ENCODE results near the gene PAF1.

Gene PAF1

GRCh38 chr19:39416152-39417120 lies 25.5 kb upstream of the PAF1 start:
- no peak for DNase-seq

DNA sequence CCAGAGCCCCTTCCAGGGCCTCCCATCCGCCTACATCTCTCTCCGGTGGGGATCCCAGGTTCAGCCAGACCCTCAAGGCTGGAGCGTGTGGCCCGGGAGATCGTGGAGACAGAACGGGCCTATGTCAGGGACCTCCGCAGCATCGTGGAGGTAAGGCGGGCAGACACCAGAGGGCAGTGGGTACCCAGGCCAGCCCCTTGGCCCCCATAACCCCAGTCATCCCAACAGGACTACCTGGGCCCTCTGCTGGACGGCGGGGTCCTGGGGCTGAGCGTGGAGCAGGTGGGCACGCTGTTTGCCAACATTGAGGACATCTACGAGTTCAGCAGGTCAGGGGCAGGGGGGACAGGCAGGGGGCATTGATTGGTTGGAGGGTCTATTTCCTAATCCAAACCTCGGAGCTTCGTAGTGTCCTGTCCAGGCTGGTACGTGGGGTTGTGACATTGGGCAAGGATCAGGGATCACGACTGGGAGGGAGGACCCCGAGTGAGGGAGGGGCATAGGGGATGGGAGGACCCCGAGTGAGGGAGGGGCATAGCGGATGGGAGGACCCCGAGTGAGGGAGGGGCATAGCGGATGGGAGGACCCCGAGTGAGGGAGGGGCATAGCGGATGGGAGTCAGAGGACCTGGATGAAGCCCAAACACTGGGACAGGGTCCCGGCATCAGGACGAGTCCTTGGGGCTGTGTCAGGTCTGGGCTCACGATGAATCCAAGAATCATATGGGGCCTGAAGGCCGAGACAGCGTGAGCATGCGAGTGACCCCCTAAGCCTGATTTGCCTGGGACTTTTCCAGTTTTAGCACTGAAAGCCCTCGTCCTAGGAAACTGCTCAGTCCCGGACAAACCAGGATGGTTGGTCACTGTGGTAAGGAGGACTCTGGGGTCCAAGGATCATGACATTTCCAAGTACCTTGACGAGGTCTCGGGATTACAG lies 24.5 kb upstream of the PAF1 start:
- no peak for DNase-seq

GRCh38 chr19:39413911-39414608 lies 23.2 kb upstream of the PAF1 start:
- peak; percentile 46 for DNase-seq

GRCh38 chr19:39413272-39413910 lies 22.5 kb upstream of the PAF1 start:
- peak; percentile 59 for DNase-seq

DNA sequence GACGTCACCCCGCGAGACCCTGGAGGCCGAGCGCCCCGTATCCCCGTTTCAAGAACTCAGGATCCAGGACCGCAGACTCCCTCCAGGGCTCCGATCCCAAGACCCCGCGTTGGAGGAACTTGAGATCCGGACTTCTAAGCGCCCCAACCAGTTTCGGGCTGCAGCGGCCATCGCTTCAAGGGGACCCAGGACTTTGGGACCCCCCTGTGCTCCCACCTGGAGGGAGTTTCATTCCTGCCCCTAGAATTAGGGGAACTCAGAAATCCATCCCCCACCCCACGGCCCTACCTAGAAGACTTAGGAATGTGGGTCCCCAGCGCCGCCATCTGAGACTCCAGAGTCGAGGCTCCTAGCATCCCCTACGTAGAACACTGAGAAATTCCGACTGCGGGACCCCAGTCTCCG lies 22.0 kb upstream of the PAF1 start:
- DNase-seq, result no peak

- DNase-seq, result peak; percentile 98
Observed at GRCh38 chr19:39412100-39412866, 21.4 kb upstream of the PAF1 start, which contains the start of gene PLEKHG2. TSS of gene PLEKHG2 (plus strand) at chr19:39412669. CDS start at chr19:39414087, 1,418 bp downstream.

DNA sequence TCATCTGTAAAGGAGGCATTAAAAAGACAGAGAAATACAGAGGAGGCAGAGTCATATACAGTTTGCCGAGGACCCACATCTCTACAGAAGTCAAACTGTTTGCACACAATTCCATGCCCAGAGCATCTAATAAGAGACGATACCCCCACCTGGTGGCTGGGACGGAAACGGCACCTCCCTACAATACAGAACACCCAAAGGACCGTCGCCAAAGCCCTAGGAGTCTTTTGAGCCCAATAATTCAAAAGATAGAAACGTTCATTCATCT lies 20.9 kb upstream of the PAF1 start:
- peak; percentile 94 for DNase-seq

GRCh38 chr19:39411081-39411831 lies 20.4 kb upstream of the PAF1 start:
- peak; percentile 83 for DNase-seq

GRCh38 chr19:39410831-39411080 lies 19.9 kb upstream of the PAF1 start:
- DNase-seq, result no peak

- DNase-seq, result no peak
Observed at GRCh38 chr19:39410017-39410830, 19.3 kb upstream of the PAF1 start.

DNA sequence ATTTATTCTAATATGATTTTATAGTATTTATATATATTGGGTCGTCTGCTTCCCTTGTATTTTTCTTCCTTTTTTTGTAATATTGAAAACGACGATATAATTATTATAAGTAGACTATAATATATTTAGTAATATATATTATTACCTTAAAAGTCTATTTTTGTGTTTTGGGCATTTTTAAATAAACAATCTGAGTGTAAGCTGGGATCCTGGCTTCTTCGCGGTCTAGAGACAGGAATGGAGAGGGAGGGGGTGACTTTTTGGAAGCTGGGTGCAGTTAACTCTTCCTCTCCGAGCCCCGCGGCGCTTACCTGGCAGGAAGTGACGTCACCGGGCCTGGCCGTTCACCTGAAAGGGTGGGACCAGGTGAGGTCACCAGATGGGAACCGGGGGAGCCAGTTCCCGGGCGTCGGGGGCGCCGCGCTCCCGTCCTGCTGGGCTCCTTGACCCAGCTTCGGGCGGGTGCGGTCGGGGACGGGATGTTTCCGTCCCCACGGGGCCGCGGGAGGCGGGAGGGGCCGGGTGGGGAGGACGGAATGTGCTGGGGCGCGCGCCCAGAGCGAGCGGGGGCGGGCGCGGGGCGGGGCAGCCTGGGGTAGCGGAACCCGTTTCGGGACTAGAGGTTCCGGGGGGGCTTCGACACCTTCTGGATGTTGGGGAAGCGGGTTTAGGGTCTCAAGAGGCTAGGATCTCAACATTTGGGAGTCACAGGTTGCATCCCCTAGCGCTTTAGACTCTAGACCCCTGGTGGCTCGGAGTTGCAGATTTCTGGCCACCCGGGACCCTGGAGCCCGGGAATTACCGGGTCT lies 18.5 kb upstream of the PAF1 start:
- DNase-seq, result peak; percentile 96

- peak; percentile 82 for DNase-seq
Observed at GRCh38 chr19:39408392-39409207, 17.7 kb upstream of the PAF1 start.

DNA sequence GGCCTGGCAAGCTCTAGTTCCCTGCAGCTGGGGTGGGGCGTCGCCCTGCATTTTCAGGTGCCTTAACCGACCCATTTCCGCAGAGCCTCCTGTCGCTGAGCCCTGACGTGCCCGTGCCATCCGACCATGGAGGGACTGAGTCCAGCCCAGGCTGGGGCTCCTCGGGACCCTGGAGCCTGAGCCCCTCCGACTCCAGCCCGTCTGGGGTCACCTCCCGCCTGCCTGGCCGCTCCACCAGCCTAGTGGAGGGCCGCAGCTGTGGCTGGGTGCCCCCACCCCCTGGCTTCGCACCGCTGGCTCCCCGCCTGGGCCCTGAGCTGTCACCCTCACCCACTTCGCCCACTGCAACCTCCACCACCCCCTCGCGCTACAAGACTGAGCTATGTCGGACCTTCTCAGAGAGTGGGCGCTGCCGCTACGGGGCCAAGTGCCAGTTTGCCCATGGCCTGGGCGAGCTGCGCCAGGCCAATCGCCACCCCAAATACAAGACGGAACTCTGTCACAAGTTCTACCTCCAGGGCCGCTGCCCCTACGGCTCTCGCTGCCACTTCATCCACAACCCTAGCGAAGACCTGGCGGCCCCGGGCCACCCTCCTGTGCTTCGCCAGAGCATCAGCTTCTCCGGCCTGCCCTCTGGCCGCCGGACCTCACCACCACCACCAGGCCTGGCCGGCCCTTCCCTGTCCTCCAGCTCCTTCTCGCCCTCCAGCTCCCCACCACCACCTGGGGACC lies 16.9 kb upstream of the PAF1 start:
- DNase-seq, result peak; percentile 78

- DNase-seq, result no peak
Observed at GRCh38 chr19:39407410-39407659, 16.4 kb upstream of the PAF1 start.

DNA sequence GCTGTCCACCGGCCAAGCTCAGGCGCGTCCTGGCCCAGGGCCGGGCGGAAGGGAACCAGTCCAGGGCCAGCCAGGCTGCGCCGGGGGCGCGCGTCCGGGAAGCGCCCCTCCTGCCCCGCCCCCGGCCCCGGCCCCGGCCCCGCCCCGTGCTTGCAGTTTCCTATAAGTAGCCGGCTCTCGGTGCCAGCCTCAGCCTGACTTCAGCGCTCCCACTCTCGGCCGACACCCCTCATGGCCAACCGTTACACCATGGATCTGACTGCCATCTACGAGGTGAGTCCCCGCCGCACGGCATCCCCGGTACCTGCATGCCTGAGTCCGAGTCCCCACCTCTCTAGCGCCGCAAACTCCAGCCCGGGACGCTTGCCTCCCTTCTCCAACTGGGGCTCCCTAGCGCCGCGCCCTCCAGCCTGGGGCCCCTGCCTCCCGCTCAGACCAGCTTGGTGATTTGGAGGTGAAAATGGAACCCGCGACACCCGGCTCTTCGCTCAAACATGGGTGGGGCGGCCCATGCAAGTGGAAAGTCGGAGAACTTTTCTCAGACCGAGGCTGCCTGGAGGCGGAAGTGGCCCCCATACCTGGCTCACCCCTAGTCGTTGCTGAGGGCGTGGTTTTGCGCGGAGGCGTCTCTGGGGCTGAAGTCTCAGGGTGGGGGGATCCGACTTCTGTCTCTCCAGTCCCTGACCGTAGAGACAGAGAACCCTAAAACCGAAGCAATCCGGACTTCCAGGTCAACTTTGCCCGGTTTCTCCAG lies 15.9 kb upstream of the PAF1 start, which contains the start of gene ZFP36:
Gene ZFP36 (plus strand): TSS at position 192 of the 754 bp plus-strand sequence. CDS start 58 bp downstream, at position 250.
- DNase-seq, result peak; percentile 95

DNA sequence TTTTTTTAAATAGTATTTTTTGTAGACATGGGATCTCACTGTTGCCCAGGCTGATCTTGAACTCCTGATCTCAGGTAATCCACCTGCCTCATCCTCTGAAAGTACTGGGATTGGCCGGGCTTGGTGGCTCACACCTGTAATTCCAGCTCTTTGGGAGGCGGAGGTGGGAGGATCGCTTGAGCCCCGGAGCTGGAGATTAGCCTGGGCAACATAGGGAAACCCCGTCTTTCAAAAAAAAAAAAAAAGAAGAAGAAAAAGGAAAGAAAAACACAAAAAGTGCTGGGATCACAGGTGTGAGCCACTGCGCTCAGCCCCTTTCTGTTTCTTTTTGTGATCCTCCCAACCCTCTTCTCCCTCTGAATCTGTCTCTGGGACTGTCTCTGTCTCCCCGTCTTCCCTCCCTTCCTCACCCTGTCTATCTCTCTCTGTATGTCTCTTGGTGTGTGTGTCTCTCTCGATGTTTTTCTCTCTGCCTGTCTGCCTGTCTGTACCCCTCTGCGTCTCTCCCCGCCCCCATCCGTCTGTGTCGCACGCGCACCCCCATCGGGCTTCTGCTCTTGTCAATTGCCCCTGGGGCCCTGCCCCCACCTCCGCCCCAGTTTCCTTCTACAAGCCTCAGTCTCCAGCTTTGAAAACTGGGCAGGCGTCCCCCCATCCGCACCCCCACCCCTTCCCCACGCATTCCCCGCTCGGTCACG lies 15.2 kb upstream of the PAF1 start:
- peak; percentile 95 for DNase-seq

Data from CD4-positive, alpha-beta T cell treated with Interleukin-10 for 1 hour (primary cell).